ENCODE data around the gene ZNF491.

- TF ChIP-seq CTCF (conservative IDR thresholded peaks at IDR 0.05; ENCODE audit: low read length) (no peak), EZH2phosphoT487 (IDR thresholded peaks at IDR 0.05; ENCODE audit: borderline replicate concordance) (no peak)
Measured at GRCh38 chr19:11784356-11784755, 14.0 kb upstream of the ZNF491 start.
